SK-N-SH (cell line): Measurements from ENCODE around the gene PRKCD. TPM values are rescaled to one million over a fixed set of nuclear protein-coding genes. Genes with fewer than 3 reads are reported as not detected.

Source experiments
- CTCF ChIA-PET: fragments of 300-600, 350-600 bp; formaldehyde crosslinking; extraction: SDS; loops from one replicate; lab custom pipeline; 2021; lab: Yijun Ruan, JAX
- POLR2A ChIA-PET: fragments of 350-600 bp; sonication (Branson Sonifier 250); formaldehyde crosslinking; extraction: SDS; loops from one replicate; lab custom pipeline; 2020; ENCODE audit warnings: antibody characterized with exemption, inconsistent platforms; lab: Yijun Ruan, JAX
- DNase-seq: peaks from one replicate; pipeline ENCODE4 v3.0.0; 2012
- H2AFZ ChIP-seq: fragments of 200-600 bp; sonication (generic); 2 replicates; pipeline ENCODE4 v1.8.1; 2016; ENCODE audit warnings: antibody characterized with exemption, mild to moderate bottlenecking, low read depth
- H3F3A ChIP-seq: fragments of 200-600 bp; sonication (generic); replicated peaks from 2 replicates; pipeline ENCODE3; 2016; ENCODE audit warnings: antibody characterized with exemption, mild to moderate bottlenecking; ENCODE audit not compliant: insufficient read depth
- H3K27ac ChIP-seq, 2 experiments: fragments of 200-500 bp in 1 of 2; fragments of 200-600 bp in 1 of 2; sonication (Bioruptor generic) in 1 of 2; sonication (generic), shearing (Covaris generic) in 1 of 2; 2 replicates each; pipeline versions ENCODE4 v1.5.1 to v1.6.1; 2014 to 2016; ENCODE audit warnings: low read depth in 2 of 2, inconsistent platforms in 1 of 2, low read length in 1 of 2, mild to moderate bottlenecking in 1 of 2, mixed read lengths in 1 of 2
- H3K27me3 ChIP-seq: fragments of 200-600 bp; sonication (generic), shearing (Covaris generic); 2 replicates; pipeline ENCODE4 v1.6.1; 2016; ENCODE audit warnings: mixed run types; ENCODE audit not compliant: insufficient read depth
- H3K36me3 ChIP-seq, 2 experiments: fragments of 200-500 bp in 1 of 2; fragments of 200-600 bp in 1 of 2; sonication (Bioruptor generic) in 1 of 2; sonication (generic) in 1 of 2; replicated peaks in 1 of 2; 2 replicates each; pipeline versions ENCODE3 to v1.5.1; 2014 to 2016; ENCODE audit warnings: low read length in 1 of 2, mild to moderate bottlenecking in 1 of 2; ENCODE audit not compliant: insufficient read depth in 2 of 2, control insufficient read depth in 1 of 2
- H3K4me1 ChIP-seq, 2 experiments: fragments of 200-500 bp in 1 of 2; fragments of 200-600 bp in 1 of 2; sonication (Bioruptor generic) in 1 of 2; sonication (generic), shearing (Covaris generic) in 1 of 2; 2 replicates each; pipeline versions ENCODE4 v1.5.1 to v1.6.1; 2014 to 2016; ENCODE audit warnings: low read depth in 1 of 2, low read length in 1 of 2, mixed run types in 1 of 2; ENCODE audit not compliant: insufficient read depth in 2 of 2, control insufficient read depth in 1 of 2
- H3K4me2 ChIP-seq: fragments of 200-600 bp; sonication (generic), shearing (Covaris generic); 2 replicates; pipeline ENCODE4 v1.6.1; 2017; ENCODE audit warnings: mixed run types
- H3K4me3 ChIP-seq, 2 experiments: fragments of 200-500 bp in 1 of 2; fragments of 200-600 bp in 1 of 2; sonication (Bioruptor generic) in 1 of 2; sonication (generic), shearing (Covaris generic) in 1 of 2; 2 replicates each; pipeline versions ENCODE4 v1.5.1 to v1.8.1; 2014 to 2016; ENCODE audit warnings: low read depth in 2 of 2, inconsistent platforms in 1 of 2, low read length in 1 of 2, mild to moderate bottlenecking in 1 of 2, mixed read lengths in 1 of 2, moderate library complexity in 1 of 2
- H3K79me2 ChIP-seq: fragments of 200-600 bp; sonication (generic); 2 replicates; pipeline ENCODE4 v1.8.1; 2017; ENCODE audit warnings: mild to moderate bottlenecking; ENCODE audit not compliant: insufficient read depth
- H3K9ac ChIP-seq: fragments of 200-600 bp; sonication (generic); 2 replicates; pipeline ENCODE4 v1.6.1; 2017; ENCODE audit warnings: mixed run types
- H3K9me2 ChIP-seq: fragments of 200-600 bp; sonication (generic); 2 replicates; pipeline ENCODE4 v1.6.1; 2017; ENCODE audit warnings: mixed run types
- H3K9me3 ChIP-seq: fragments of 200-600 bp; sonication (generic); 2 replicates; pipeline ENCODE4 v1.6.1; 2017; ENCODE audit warnings: mixed run types, mild to moderate bottlenecking, moderate library complexity
- H4K20me1 ChIP-seq: fragments of 200-600 bp; sonication (generic); 2 replicates; pipeline ENCODE4 v1.6.1; 2017; ENCODE audit warnings: mild to moderate bottlenecking, mixed run types; ENCODE audit not compliant: insufficient read depth
- EP300 ChIP-seq, 2 experiments: IDR thresholded peaks; 2 replicates each; pipeline versions ENCODE4 v1.4.0 to v1.6.1; 2012; ENCODE audit warnings: borderline replicate concordance in 1 of 2, low read depth in 1 of 2, low read length in 1 of 2
- FOSL2 ChIP-seq: IDR thresholded peaks from 2 replicates; pipeline ENCODE4 v1.4.0; 2012; ENCODE audit warnings: low read depth, mild to moderate bottlenecking, moderate library complexity, borderline replicate concordance
- FOXJ3 ChIP-seq: sonication (generic); formaldehyde crosslinking; IDR thresholded peaks from 2 replicates; pipeline ENCODE4 v1.5.1; 2020; ENCODE audit warnings: mild to moderate bottlenecking, missing genetic modification reagents
- IRF3 ChIP-seq: fragments of 150-350 bp; IDR thresholded peaks from 2 replicates; pipeline ENCODE4 v1.6.1; 2016; ENCODE audit warnings: mild to moderate bottlenecking, low read depth, low read length
- JUND ChIP-seq: IDR thresholded peaks from 2 replicates; pipeline ENCODE4 v1.4.0; 2012
- MEF2A ChIP-seq: IDR thresholded peaks from 2 replicates; pipeline ENCODE4 v1.4.0; 2012; ENCODE audit warnings: low read depth, borderline replicate concordance
- NFIC ChIP-seq: IDR thresholded peaks from 2 replicates; pipeline ENCODE4 v1.4.0; 2012; ENCODE audit warnings: borderline replicate concordance
- PBX3 ChIP-seq: IDR thresholded peaks from 2 replicates; pipeline ENCODE4; 2012
- POLR2AphosphoS5 ChIP-seq: IDR thresholded peaks from 2 replicates; pipeline ENCODE4 v1.6.1; 2012; ENCODE audit warnings: low read depth, low read length
- RFX5 ChIP-seq: IDR thresholded peaks from 2 replicates; pipeline ENCODE4 v1.6.1; 2012; ENCODE audit warnings: mild to moderate bottlenecking, improper control_type of control experiment, low read length
- RXRA ChIP-seq: IDR thresholded peaks from 2 replicates; pipeline ENCODE4 v1.4.0; 2012; ENCODE audit warnings: low read depth, mild to moderate bottlenecking, borderline replicate concordance
- SIN3A ChIP-seq: IDR thresholded peaks from 2 replicates; pipeline ENCODE4 v1.6.1; 2012; ENCODE audit warnings: low read depth, mild to moderate bottlenecking, low read length, moderate library complexity, borderline replicate concordance
- TCF12 ChIP-seq: IDR thresholded peaks from 2 replicates; pipeline ENCODE4 v1.4.0; 2012
- TEAD4 ChIP-seq: IDR thresholded peaks from 2 replicates; pipeline ENCODE4 v1.4.0; 2012; ENCODE audit warnings: mild to moderate bottlenecking, borderline replicate concordance; ENCODE audit not compliant: insufficient read depth
- WGBS: methylation state at CpG from one replicate; pipeline ENCODE4 v1.1.6; 2017; ENCODE audit warnings: low lambda C conversion rate; 5-methylcytosine and 5-hydroxymethylcytosine counted together
- polyA plus RNA-seq, 3 experiments: library from polyadenylated mRNA; depleted of rRNA; stranded (reverse); fragments of >200 nt; gene quantifications; 2 replicates each; pipeline ENCODE4 v1.2.3, GENCODE V29; 2012
- TF ChIP-seq, protein P1 (sequence below): IDR thresholded peaks from 2 replicates; pipeline ENCODE4 v1.4.0; 2012; ENCODE audit warnings: low read depth, borderline replicate concordance
- TF ChIP-seq, protein P2 (sequence below): IDR thresholded peaks from 2 replicates; pipeline ENCODE4 v1.4.0; 2012; ENCODE audit warnings: low read depth

PRKCD gene
- polyA plus RNA-seq, 1 of the 3 experiments (the other 2 are of a cell fraction) = 29.0 TPM

- peaks cover 70% of the 10 kb centered on the region for H3K79me2 ChIP-seq
- 59% methylated on average over 3 of the region's 6 CpGs for WGBS
- H3K4me2 ChIP-seq = peak overlapping the region; percentile 53
- peaks cover 44% of the 10 kb centered on the region for H3F3A ChIP-seq
- H3K9me2 ChIP-seq = no peaks in the 10 kb centered on the region
- no peaks in the 10 kb centered on the region for H3K27me3 ChIP-seq
- peak overlapping the region; percentile 81 to 97 for H3K27ac ChIP-seq
- DNase-seq = no peak
- H4K20me1 ChIP-seq = peaks cover 25% of the 10 kb centered on the region
- POLR2A ChIA-PET = no interaction called here
- no peak overlapping the region for H2AFZ ChIP-seq
- TF ChIP-seq TEAD4 = peak; percentile 51; the same call in 1 of the 2 replicates
- TF ChIP-seq POLR2AphosphoS5 = peak; percentile 58; the same call in 1 of the 2 replicates
- no peak; the same call in 1 of the 2 replicates for TF ChIP-seq RXRA
- no peak for TF ChIP-seq FOXJ3 (CRISPR knock-in tag)
- peak; percentile 80 for TF ChIP-seq TCF12
- TF ChIP-seq SIN3A = 0 out of 2 replicates have a peak, but pooled peaks have one; percentile 52
- peak; percentile 41 to 69; a peak in 2 of 4 replicates for TF ChIP-seq EP300 (IDR thresholded peaks at IDR 0.05; ENCODE audit: borderline replicate concordance in 1 of 2, low read depth in 1 of 2, low read length in 1 of 2)
- peak; percentile 89 for TF ChIP-seq JUND
- TF ChIP-seq NFIC = peak; percentile 94
- TF ChIP-seq, protein P1, sequence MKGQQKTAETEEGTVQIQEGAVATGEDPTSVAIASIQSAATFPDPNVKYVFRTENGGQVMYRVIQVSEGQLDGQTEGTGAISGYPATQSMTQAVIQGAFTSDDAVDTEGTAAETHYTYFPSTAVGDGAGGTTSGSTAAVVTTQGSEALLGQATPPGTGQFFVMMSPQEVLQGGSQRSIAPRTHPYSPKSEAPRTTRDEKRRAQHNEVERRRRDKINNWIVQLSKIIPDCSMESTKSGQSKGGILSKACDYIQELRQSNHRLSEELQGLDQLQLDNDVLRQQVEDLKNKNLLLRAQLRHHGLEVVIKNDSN = peak; percentile 82
- TF ChIP-seq RFX5 = no peak
- TF ChIP-seq FOSL2 = peak; percentile 84
- TF ChIP-seq, protein P2, sequence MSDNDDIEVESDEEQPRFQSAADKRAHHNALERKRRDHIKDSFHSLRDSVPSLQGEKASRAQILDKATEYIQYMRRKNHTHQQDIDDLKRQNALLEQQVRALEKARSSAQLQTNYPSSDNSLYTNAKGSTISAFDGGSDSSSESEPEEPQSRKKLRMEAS = peak; percentile 58; the same call in 1 of the 2 replicates
- TF ChIP-seq PBX3 = peak; percentile 87
- TF ChIP-seq IRF3 = no peak
- TF ChIP-seq MEF2A = peak; percentile 34; the same call in 1 of the 2 replicates
- TF ChIP-seq, all 33 proteins: peak for 12
- H3K36me3 ChIP-seq = peaks cover 39 to 65% of the 10 kb centered on the region in 2 experiments
- peaks cover 23 to 31% of the 10 kb centered on the region in 2 experiments; a peak in 3 of 4 replicates for H3K4me1 ChIP-seq
- H3K4me3 ChIP-seq = no peak overlapping the region
- H3K9ac ChIP-seq = peak overlapping the region; percentile 22; the same call in 1 of the 2 replicates
- CTCF ChIA-PET = interaction anchor here (1.1 to 1.5 kb wide), 2 partner anchors 19 to 124 kb away, joined by 3 read pairs; no protein-coding TSS in a partner anchor
- no peaks in the 10 kb centered on the region for H3K9me3 ChIP-seq
Observed at GRCh38 chr3:53238051-53238850, 77.2 kb downstream of the PRKCD start.
